GM12875 (cell line): ENCODE measurements around the gene GPR55.

Experiments used
- H3K4me3 ChIP-seq: one replicate; pipeline ENCODE4 v1.5.1; 2011; ENCODE audit warnings: low read depth, low read length, control low read depth
- TF ChIP-seq, protein P1 (sequence below): IDR thresholded peaks from 2 replicates; pipeline ENCODE4 v1.5.1; 2011; ENCODE audit warnings: low read depth, mild to moderate bottlenecking, control low read depth, inconsistent platforms, low read length, moderate library complexity, borderline replicate concordance; ENCODE audit not compliant: insufficient read depth

Gene GPR55

GRCh38 chr2:230872968-230873660 lies 51.9 kb downstream of the GPR55 start:
- TF ChIP-seq, protein P1, sequence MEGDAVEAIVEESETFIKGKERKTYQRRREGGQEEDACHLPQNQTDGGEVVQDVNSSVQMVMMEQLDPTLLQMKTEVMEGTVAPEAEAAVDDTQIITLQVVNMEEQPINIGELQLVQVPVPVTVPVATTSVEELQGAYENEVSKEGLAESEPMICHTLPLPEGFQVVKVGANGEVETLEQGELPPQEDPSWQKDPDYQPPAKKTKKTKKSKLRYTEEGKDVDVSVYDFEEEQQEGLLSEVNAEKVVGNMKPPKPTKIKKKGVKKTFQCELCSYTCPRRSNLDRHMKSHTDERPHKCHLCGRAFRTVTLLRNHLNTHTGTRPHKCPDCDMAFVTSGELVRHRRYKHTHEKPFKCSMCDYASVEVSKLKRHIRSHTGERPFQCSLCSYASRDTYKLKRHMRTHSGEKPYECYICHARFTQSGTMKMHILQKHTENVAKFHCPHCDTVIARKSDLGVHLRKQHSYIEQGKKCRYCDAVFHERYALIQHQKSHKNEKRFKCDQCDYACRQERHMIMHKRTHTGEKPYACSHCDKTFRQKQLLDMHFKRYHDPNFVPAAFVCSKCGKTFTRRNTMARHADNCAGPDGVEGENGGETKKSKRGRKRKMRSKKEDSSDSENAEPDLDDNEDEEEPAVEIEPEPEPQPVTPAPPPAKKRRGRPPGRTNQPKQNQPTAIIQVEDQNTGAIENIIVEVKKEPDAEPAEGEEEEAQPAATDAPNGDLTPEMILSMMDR, result no peak
- H3K4me3 ChIP-seq, result peak overlapping the region; percentile 34

GRCh38 chr2:230872151-230872967 lies 52.7 kb downstream of the GPR55 start:
- TF ChIP-seq, protein P1, result no peak
- H3K4me3 ChIP-seq, result peak overlapping the region; percentile 34

GRCh38 chr2:230871361-230872150 lies 53.5 kb downstream of the GPR55 start:
- H3K4me3 ChIP-seq, result no peak overlapping the region
- TF ChIP-seq, protein P1, result no peak

GRCh38 chr2:230870544-230871360 lies 54.3 kb downstream of the GPR55 start:
- TF ChIP-seq, protein P1, result no peak
- H3K4me3 ChIP-seq, result peak overlapping the region; percentile 33

DNA sequence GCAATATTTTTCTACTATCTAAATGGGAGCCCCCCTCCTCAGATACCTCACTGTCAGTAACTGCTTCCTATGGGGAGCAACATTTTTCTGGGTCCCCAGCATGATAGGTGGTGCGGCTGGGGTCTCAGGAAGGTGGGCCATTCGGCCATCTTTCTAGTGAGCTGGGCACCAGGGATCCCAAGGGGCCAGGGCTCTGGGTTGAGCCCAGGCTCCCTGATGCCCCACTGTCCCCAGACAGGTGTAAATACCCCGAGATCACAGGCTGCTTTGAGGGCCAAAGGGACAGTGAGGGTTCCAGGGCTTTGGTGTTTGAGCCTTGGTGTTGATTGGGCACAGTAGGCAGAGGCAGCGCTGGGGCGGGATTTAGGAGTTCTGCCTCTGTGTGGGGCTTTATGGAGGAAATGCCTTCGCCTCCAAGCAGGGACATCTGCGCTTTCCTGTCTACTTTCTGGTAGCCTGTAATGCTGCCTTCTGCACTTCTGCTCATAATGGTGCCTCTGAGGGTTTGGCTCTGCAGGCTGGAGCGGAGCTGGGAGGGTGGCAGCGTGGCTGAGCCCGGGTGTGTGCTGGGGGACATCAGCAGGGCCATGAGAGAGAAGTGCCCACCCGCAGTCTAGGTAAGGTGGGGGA lies 55.0 kb downstream of the GPR55 start:
- TF ChIP-seq, protein P1, result no peak
- H3K4me3 ChIP-seq, result peak overlapping the region; percentile 33
